Measurements from ENCODE around the gene DPEP3.

The DPEP3 gene

DNA sequence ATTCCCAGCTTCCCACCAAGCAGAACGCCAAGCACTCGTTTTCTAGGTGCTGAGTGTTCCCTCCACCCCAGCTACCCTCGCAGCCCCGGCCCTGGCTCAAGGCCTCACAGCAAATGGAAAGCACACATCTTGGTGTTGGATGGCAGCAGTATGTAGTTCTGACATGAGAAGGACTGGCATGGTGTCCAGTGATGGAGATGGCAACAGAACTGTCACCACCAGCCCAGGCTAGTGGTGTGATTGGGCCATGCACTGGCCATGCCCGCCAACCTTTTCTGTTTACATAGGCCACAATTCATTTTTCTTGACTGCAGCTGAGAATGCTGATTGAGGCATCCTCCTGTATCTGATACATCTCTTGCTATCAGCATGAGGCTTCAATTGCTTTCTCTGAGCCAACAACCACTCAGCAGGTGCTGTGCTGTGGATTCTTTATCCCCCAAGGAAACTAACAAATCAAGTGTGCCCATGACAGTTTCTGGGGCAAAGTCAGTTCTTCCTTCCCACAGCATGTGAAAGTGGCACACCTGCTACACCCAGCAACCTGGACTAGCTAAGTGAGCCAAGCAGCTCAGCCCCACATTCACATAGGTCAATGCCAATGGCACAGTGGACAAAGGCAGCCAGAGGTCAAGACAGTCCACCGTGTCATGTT, 15.7 kb downstream of the DPEP3 start:
- H3K4me3 ChIP-seq (ENCODE audit: low read depth, low read length), result no peak overlapping the region
- ChIA-PET CTCF (interaction anchor here (0.7 to 2.9 kb wide), 7 partner anchors 20 to 148 kb away, joined by 3 to 9 read pairs (median 4); partner anchors contain the start of gene LCAT), POLR2A (no interaction called here)
- no peak for DNase-seq (ENCODE audit: low read depth, low spot score)
- TF ChIP-seq, protein P1, sequence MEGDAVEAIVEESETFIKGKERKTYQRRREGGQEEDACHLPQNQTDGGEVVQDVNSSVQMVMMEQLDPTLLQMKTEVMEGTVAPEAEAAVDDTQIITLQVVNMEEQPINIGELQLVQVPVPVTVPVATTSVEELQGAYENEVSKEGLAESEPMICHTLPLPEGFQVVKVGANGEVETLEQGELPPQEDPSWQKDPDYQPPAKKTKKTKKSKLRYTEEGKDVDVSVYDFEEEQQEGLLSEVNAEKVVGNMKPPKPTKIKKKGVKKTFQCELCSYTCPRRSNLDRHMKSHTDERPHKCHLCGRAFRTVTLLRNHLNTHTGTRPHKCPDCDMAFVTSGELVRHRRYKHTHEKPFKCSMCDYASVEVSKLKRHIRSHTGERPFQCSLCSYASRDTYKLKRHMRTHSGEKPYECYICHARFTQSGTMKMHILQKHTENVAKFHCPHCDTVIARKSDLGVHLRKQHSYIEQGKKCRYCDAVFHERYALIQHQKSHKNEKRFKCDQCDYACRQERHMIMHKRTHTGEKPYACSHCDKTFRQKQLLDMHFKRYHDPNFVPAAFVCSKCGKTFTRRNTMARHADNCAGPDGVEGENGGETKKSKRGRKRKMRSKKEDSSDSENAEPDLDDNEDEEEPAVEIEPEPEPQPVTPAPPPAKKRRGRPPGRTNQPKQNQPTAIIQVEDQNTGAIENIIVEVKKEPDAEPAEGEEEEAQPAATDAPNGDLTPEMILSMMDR (IDR thresholded peaks at IDR 0.05; ENCODE audit: insufficient read depth, low read length, missing control alignments), result no peak

DNA sequence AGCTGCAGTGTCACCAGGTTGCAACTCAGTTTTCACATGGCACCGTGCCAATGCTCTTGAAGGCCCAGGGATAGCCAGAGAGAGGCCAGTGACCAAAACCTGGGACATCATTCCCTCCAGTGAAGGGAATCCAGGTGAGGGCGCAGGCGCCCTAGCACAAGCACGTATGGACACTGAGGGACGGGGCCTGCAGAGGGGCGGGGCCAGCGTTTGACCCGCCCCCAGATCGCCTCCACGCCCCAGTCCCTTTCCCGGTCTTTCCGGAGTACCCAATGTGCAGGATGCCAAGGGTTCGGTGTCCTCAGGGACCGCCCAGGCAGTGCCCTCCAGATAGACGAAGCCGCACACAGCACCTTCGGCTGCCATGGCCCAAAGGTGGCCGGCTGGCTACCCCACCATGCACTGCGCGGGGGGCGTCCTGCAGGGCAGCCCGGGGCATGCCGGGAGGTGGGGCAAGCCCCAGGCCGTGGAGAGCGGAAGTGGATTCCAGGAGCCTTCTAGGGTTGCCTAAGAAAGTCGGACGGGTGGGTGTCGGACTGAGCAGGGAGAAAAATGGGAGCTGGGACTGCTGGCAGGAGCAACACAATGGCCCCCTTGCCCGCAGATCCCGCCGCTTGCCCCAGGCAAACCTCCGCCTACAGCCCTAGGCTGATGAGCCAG, 16.5 kb downstream of the DPEP3 start:
- DNase-seq (ENCODE audit: low read depth, low spot score), result no peak
- TF ChIP-seq, protein P1 (IDR thresholded peaks at IDR 0.05; ENCODE audit: insufficient read depth, low read length, missing control alignments), result no peak
- CTCF ChIA-PET, result interaction anchor here (0.7 to 2.3 kb wide), 5 partner anchors 20 to 266 kb away, joined by 4 to 9 read pairs (median 4); partner anchors contain the start of gene LCAT
- POLR2A ChIA-PET, result no interaction called here
- H3K4me3 ChIP-seq (ENCODE audit: low read depth, low read length), result no peak overlapping the region

GRCh38 chr16:67963292-67963661, 17.0 kb downstream of the DPEP3 start:
- TF ChIP-seq, protein P1 (IDR thresholded peaks at IDR 0.05; ENCODE audit: insufficient read depth, low read length, missing control alignments), result no peak
- H3K4me3 ChIP-seq (ENCODE audit: low read depth, low read length), result no peak overlapping the region
- ChIA-PET CTCF (interaction anchor here (1.5 to 1.9 kb wide), 2 partner anchors 21 to 267 kb away, joined by 4 to 7 read pairs; no protein-coding TSS in a partner anchor), POLR2A (no interaction called here)
- DNase-seq (ENCODE audit: low read depth, low spot score), result no peak

DNA sequence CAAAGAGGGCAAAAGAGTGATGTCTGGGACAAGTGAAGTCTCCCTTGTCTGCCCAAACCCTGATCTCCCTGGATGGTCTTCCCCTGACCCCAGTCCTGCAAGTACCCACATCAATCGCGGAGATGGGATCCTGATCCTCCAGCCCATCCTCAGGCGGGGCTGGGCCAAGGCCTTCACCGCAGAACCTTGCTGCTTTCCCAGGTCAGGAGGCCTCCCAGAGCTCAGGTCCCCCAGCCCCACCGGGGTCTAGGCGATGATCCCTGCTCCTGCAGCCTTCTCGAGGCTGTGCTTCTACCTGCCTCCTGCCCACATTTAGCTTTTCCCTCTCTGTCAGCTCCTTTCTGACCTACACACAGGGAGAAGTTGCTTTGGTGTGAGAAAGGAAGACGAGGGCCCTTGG, 18.2 kb downstream of the DPEP3 start:
- TF ChIP-seq, protein P1 (IDR thresholded peaks at IDR 0.05; ENCODE audit: insufficient read depth, low read length, missing control alignments), result no peak
- DNase-seq (ENCODE audit: low read depth, low spot score), result no peak
- CTCF ChIA-PET, result interaction anchor here (1.2 to 1.9 kb wide), 3 partner anchors 19 to 268 kb away, joined by 3 to 7 read pairs (median 4); partner anchors contain the start of gene LCAT
- no peak overlapping the region for H3K4me3 ChIP-seq (ENCODE audit: low read depth, low read length)
- POLR2A ChIA-PET, result no interaction called here

GRCh38 chr16:67961551-67961957, 18.7 kb downstream of the DPEP3 start:
- TF ChIP-seq, protein P1 (IDR thresholded peaks at IDR 0.05; ENCODE audit: insufficient read depth, low read length, missing control alignments), result no peak
- ChIA-PET CTCF (interaction anchor here (2.5 kb wide), 1 partner anchor 14 kb away, joined by 7 read pairs; no protein-coding TSS in a partner anchor), POLR2A (no interaction called here)
- DNase-seq (ENCODE audit: low read depth, low spot score), result no peak
- no peak overlapping the region for H3K4me3 ChIP-seq (ENCODE audit: low read depth, low read length)
